ENCODE measurements around the gene MKNK1. TPM values are rescaled to one million over a fixed set of nuclear protein-coding genes. Genes with fewer than 3 reads are reported as not detected.

MKNK1 gene
- total and polyA plus RNA-seq, 2 experiments from 2014 or later: 18.6 to 23.7 TPM

DNA sequence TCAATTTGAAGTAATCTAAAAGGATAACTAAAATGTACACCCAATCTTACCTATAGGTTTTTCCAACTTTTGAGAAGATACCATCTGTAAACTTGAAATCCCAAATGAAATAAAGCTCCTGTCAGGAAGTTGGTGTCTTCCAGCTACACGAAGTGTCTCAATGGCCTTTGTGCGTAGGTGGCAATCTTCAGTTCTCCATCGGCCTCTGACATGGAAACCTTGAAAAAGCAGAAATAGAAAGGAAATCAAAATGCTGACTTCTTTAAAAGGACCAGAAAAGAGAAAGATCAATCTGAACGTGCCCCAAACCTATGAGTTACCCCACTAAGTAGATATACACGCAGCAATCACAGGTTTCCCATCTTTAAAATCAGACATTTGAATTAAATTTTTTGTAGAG lies 10.0 kb downstream of the MKNK1 start:
- TF ChIP-seq, protein P1, sequence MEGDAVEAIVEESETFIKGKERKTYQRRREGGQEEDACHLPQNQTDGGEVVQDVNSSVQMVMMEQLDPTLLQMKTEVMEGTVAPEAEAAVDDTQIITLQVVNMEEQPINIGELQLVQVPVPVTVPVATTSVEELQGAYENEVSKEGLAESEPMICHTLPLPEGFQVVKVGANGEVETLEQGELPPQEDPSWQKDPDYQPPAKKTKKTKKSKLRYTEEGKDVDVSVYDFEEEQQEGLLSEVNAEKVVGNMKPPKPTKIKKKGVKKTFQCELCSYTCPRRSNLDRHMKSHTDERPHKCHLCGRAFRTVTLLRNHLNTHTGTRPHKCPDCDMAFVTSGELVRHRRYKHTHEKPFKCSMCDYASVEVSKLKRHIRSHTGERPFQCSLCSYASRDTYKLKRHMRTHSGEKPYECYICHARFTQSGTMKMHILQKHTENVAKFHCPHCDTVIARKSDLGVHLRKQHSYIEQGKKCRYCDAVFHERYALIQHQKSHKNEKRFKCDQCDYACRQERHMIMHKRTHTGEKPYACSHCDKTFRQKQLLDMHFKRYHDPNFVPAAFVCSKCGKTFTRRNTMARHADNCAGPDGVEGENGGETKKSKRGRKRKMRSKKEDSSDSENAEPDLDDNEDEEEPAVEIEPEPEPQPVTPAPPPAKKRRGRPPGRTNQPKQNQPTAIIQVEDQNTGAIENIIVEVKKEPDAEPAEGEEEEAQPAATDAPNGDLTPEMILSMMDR (IDR thresholded peaks at IDR 0.05; ENCODE audit: low read depth, low read length): no peak
- Histone ChIP-seq H3K4me1 (ENCODE audit: low read depth) (no peaks in the 10 kb centered on the region), H3K36me3 (peaks cover 2% of the 10 kb centered on the region), H3K9me3 (ENCODE audit: low read depth) (no peaks in the 10 kb centered on the region), H3K4me3 (no peak overlapping the region), H3K27ac (no peak overlapping the region), H3K27me3 (no peaks in the 10 kb centered on the region)
- no peak for DNase-seq (ENCODE audit: low read depth in 1 of 2, low spot score in 1 of 2)

DNA sequence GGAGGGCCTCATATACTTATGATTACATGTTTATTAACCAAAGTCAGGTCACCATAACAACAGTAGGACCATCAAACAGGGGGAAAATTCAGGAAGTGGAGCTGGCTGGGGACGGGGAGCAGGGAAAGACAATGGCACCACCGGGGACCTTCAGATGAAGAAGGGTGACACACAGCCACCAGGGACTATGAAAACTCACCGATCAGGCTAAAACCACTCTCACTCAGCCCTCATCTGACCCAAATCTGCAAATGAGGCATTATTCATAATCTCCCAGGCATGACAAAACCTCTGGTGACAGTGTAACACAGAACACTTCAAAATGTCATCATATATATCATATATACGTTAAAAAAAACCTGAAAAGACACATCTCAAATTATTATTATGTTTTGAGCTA lies 11.2 kb downstream of the MKNK1 start:
- peaks cover 2% of the 10 kb centered on the region for H3K36me3 ChIP-seq
- TF ChIP-seq, protein P1 (IDR thresholded peaks at IDR 0.05; ENCODE audit: low read depth, low read length): no peak

DNA sequence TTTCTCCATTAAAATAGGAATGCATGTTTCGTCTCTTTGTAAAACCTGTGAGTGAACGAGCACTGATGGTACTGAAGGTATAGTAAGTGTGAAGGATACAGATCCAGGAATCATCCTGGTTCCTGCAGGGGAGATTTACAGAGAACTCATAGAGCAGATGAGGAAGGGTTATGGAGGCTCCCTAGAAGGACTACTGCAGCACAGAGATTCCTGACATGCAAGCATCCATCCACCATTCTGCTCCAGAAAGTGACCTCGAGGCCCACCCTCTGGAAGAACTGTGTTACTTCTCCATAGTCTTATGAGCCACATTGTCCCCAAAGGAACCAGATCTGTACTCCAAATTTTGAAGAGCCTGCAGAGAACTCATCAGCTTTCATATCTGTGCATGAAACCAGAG lies 14.5 kb downstream of the MKNK1 start:
- Histone ChIP-seq H3K27me3 (no peaks in the 10 kb centered on the region), H3K9me3 (ENCODE audit: low read depth) (no peaks in the 10 kb centered on the region), H3K4me3 (no peak overlapping the region), H3K27ac (no peak overlapping the region), H3K4me1 (ENCODE audit: low read depth) (no peaks in the 10 kb centered on the region), H3K36me3 (peaks cover 2% of the 10 kb centered on the region)
- TF ChIP-seq, protein P1 (IDR thresholded peaks at IDR 0.05; ENCODE audit: low read depth, low read length): no peak
- DNase-seq (ENCODE audit: low read depth in 1 of 2, low spot score in 1 of 2): no peak

More for the DNA sequence above, 11.2 kb downstream of the MKNK1 start:
- H3K4me3 ChIP-seq: no peak overlapping the region
- H3K27ac ChIP-seq: no peak overlapping the region
- H3K4me1 ChIP-seq (ENCODE audit: low read depth): no peaks in the 10 kb centered on the region
- H3K9me3 ChIP-seq (ENCODE audit: low read depth): no peaks in the 10 kb centered on the region
- DNase-seq (ENCODE audit: low read depth in 1 of 2, low spot score in 1 of 2): no peak
- H3K27me3 ChIP-seq: no peaks in the 10 kb centered on the region

- Histone ChIP-seq H3K27me3 (no peaks in the 10 kb centered on the region), H3K36me3 (no peaks in the 10 kb centered on the region), H3K4me3 (no peak overlapping the region), H3K9me3 (ENCODE audit: low read depth) (no peaks in the 10 kb centered on the region), H3K4me1 (ENCODE audit: low read depth) (no peaks in the 10 kb centered on the region), H3K27ac (no peak overlapping the region)
- no peak for DNase-seq (ENCODE audit: low read depth in 1 of 2, low spot score in 1 of 2)
- TF ChIP-seq, protein P1 (IDR thresholded peaks at IDR 0.05; ENCODE audit: low read depth, low read length): no peak
Observed at GRCh38 chr1:46587069-46587468, 17.0 kb downstream of the MKNK1 start.

GRCh38 chr1:46585312-46585938 lies 18.6 kb downstream of the MKNK1 start:
- H3K4me1 ChIP-seq (ENCODE audit: low read depth): no peaks in the 10 kb centered on the region
- TF ChIP-seq, protein P1 (IDR thresholded peaks at IDR 0.05; ENCODE audit: low read depth, low read length): no peak
- H3K27ac ChIP-seq: no peak overlapping the region
- no peaks in the 10 kb centered on the region for H3K27me3 ChIP-seq
- no peaks in the 10 kb centered on the region for H3K9me3 ChIP-seq (ENCODE audit: low read depth)
- no peak for DNase-seq (ENCODE audit: low read depth in 1 of 2, low spot score in 1 of 2)
- no peaks in the 10 kb centered on the region for H3K36me3 ChIP-seq
- no peak overlapping the region for H3K4me3 ChIP-seq

All from cardiac muscle cell (in vitro differentiated cells and primary cell).